Peyer's patch (tissue), 4 donors: ENCODE data around the gene SCLY.

ENCODE experiments used
- CTCF ChIP-seq, 6 experiments: fragments of 450-650 bp in 4 of 6; fragments of 200-600 bp in 2 of 6; sonication (generic) in 1 of 6; IDR thresholded peaks; one replicate each; pipeline ENCODE4 v1.5.1; 2017 to 2019; ENCODE audit warnings: antibody characterized with exemption in 6 of 6, mild to moderate bottlenecking in 3 of 6, moderate library complexity in 1 of 6
- POLR2A ChIP-seq, 2 donors: fragments of 450-650 bp; IDR thresholded peaks; one replicate each; pipeline ENCODE4 v1.5.1; 2017; ENCODE audit warnings: antibody characterized with exemption in 2 of 2, mild to moderate bottlenecking in 2 of 2, moderate library complexity in 2 of 2

- no peak for TF ChIP-seq CTCF (IDR thresholded peaks at IDR 0.05)
- no peak for TF ChIP-seq POLR2A (IDR thresholded peaks at IDR 0.05)
Measured at GRCh38 chr2:238079874-238080327, 19.1 kb downstream of the SCLY start.
